Subcutaneous adipose tissue (tissue), 4 donors: Measurements from ENCODE around the gene IDNK. TPM values are rescaled to one million over a fixed set of nuclear protein-coding genes. Genes with fewer than 3 reads are reported as not detected.

Experiments
- CTCF ChIP-seq: fragments of 450-650 bp; IDR thresholded peaks from one replicate; pipeline ENCODE4 v1.5.1; 2016; ENCODE audit warnings: low read depth, mild to moderate bottlenecking, control low read depth, antibody characterized with exemption, moderate library complexity
- total RNA-seq, 4 donors: library from RNA; depleted of rRNA; stranded (reverse); fragments of >200 nt; gene quantifications; one replicate each; pipeline ENCODE4 v1.1.0, GENCODE V29; 2016

Gene IDNK
- total RNA-seq, 4 donors from 2014 or later = 1.3 to 23.6 (median 9.1) TPM

DNA sequence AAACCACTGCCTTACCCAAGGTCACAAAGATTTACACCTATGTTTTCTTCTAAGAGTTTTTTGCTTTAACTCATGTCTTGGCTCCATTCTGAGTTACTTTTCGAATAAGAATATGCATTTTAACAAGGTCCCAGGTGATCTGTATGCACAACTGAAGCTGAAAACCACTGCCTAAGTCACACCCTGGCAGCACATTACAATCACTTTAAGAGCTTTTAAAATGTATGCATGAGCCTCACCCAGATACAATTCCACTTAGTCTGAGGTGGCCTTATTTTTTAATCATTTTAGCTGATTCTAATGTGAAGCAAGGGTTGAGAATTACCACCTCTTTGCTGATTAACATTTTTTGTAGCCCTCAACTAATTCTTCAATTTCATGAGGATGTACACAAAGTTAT, 29.5 kb downstream of the IDNK start:
- TF ChIP-seq CTCF = no peak

DNA sequence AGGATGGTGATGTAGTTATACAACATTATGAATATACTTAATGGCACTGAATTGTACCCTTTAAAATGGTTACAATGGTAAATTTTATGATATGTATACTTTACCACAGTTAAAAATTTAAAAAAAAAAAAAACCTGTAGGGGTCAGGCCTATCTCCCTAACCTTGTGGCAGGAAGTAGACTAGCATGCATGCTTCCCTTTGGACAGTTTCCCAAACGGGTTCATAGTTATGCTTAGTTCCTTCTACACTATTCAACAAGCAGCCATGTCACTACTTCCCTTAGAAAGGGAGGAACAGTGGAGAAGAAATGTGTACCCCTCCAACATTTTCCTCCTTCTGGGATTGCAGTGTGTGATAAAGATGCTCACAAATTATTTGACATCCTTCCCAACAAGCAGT, 32.5 kb downstream of the IDNK start:
- no peak for TF ChIP-seq CTCF

GRCh38 chr9:83656032-83656680, 33.2 kb downstream of the IDNK start:
- TF ChIP-seq CTCF = no peak

GRCh38 chr9:83656952-83657351, 34.0 kb downstream of the IDNK start:
- no peak for TF ChIP-seq CTCF

- TF ChIP-seq CTCF = no peak
These were observed 40.0 kb downstream of the IDNK start for GRCh38 chr9:83662933-83663332.

- no peak for TF ChIP-seq CTCF
These were observed 42.7 kb downstream of the IDNK start for GRCh38 chr9:83665580-83666200.

DNA sequence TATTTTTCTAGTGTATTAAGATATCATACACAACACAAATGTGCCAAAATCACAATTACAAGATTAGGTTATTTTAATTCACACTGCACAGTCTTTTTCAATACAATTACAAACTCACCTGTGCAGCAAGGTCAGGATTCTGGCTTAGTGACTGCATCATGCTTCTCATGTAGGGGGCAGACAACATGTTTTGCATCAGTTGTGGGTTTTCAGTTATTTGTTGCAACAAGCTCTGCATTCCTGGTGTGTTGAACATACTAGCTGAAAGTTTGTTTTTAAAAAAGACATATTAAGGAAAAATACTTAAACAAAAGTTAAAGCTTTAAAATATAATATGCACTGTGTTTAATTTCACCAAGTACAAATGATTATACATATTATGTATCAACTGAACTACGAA, 46.1 kb downstream of the IDNK start:
- TF ChIP-seq CTCF = no peak
